ENCODE measurements around the gene KCNA2. TPM values are rescaled to one million over a fixed set of nuclear protein-coding genes. Genes with fewer than 3 reads are reported as not detected.

KCNA2 gene
- total and polyA plus RNA-seq, 2 donors (not counting 1 experiment from before 2014, with no cell fraction given) = 0.39 to 0.59 TPM

DNA sequence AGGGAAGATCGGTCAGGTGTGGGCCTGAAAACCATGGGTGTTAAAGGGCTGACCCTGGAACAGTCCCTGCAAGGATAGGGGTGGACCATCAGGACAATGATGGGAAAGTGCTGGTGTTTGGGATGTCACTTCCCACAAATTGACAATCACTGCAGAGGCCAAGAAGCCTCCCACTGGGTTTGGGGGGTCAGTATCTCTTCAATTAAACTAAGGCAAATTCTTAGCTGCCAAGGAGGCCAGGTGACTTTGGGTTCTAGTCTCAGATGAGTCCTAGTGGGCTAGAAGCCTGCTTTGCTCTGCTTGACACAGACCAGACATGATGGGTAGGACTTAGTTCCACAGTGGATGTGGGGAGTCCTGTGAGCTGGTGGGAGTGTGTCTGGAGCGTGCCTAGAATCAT lies 29.3 kb upstream of the KCNA2 start:
- ChIA-PET CTCF (interaction anchor here (0.7 to 11.9 kb wide), 11 partner anchors 13 to 1157 kb away, joined by 3 to 155 read pairs (median 5); no protein-coding TSS in a partner anchor), POLR2A (no interaction called here)
- H3K27ac Mint-ChIP-seq = peak overlapping the region; percentile 81
- H3K4me1 ChIP-seq (ENCODE audit: control insufficient read depth in 2 of 2, insufficient read depth in 2 of 2, low read length in 2 of 2) = peaks cover 62 to 64% of the 10 kb centered on the region in 2 donors
- H3K9ac ChIP-seq (ENCODE audit: low read length) = no peak overlapping the region
- H4K20me1 ChIP-seq (ENCODE audit: control insufficient read depth, insufficient read depth, low read length, poor library complexity, severe bottlenecking) = no peaks in the 10 kb centered on the region
- DNase-seq (no peak), ATAC-seq (ENCODE audit: low read depth) (no peak)
- no peaks in the 10 kb centered on the region for H3K79me2 ChIP-seq (ENCODE audit: control insufficient read depth, insufficient read depth, low read length)
- peak overlapping the region; percentile 40 for H3K4me3 Mint-ChIP-seq
- H3K9me3 ChIP-seq (ENCODE audit: control extremely low read depth in 1 of 3, control insufficient read depth in 2 of 3, insufficient read depth in 1 of 3, low read length in 2 of 3) = no peaks in the 10 kb centered on the region
- H3K27me3 ChIP-seq (replicated peaks in 1 of 4; ENCODE audit: control extremely low read depth in 1 of 4, control insufficient read depth in 3 of 4, insufficient read depth in 4 of 4, low read length in 3 of 4) = no peaks in the 10 kb centered on the region
- H2AFZ ChIP-seq (ENCODE audit: insufficient read depth, low read depth, low read length, poor library complexity, severe bottlenecking) = no peak overlapping the region
- no peaks in the 10 kb centered on the region for H3K27me3 Mint-ChIP-seq
- H3K27ac ChIP-seq (ENCODE audit: low read length in 2 of 2) = peak overlapping the region in 1 of 2 donors; percentile 47
- no peak for TF ChIP-seq EZH2 (IDR thresholded peaks at IDR 0.05; ENCODE audit: borderline replicate concordance, insufficient read depth, low read depth, low read length, poor library complexity, severe bottlenecking)
- TF ChIP-seq, protein P1, sequence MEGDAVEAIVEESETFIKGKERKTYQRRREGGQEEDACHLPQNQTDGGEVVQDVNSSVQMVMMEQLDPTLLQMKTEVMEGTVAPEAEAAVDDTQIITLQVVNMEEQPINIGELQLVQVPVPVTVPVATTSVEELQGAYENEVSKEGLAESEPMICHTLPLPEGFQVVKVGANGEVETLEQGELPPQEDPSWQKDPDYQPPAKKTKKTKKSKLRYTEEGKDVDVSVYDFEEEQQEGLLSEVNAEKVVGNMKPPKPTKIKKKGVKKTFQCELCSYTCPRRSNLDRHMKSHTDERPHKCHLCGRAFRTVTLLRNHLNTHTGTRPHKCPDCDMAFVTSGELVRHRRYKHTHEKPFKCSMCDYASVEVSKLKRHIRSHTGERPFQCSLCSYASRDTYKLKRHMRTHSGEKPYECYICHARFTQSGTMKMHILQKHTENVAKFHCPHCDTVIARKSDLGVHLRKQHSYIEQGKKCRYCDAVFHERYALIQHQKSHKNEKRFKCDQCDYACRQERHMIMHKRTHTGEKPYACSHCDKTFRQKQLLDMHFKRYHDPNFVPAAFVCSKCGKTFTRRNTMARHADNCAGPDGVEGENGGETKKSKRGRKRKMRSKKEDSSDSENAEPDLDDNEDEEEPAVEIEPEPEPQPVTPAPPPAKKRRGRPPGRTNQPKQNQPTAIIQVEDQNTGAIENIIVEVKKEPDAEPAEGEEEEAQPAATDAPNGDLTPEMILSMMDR (IDR thresholded peaks at IDR 0.05) = no peak
- intact Hi-C loops (cut with micrococcal nuclease) = no loop called here
- WGBS (ENCODE audit: insufficient coverage) = 94% methylated on average over 2 of the region's 2 CpGs
- peaks cover 44% of the 10 kb centered on the region for H3K4me1 Mint-ChIP-seq
- no peak overlapping the region for H3K4me3 ChIP-seq (ENCODE audit: control extremely low read depth in 1 of 5, extremely low read depth in 1 of 5, insufficient read depth in 1 of 5, low read depth in 2 of 5, low read length in 4 of 5)
- H3K9me3 Mint-ChIP-seq (ENCODE audit: insufficient read depth) = no peaks in the 10 kb centered on the region
- H3K4me2 ChIP-seq (replicated peaks; ENCODE audit: low read depth, low read length, poor library complexity, severe bottlenecking) = peak overlapping the region; percentile 43
- H3K36me3 ChIP-seq (replicated peaks in 1 of 2; ENCODE audit: control extremely low read depth in 1 of 2, control insufficient read depth in 1 of 2, extremely low read depth in 1 of 2, insufficient read depth in 2 of 2, low read length in 1 of 2) = no peaks in the 10 kb centered on the region

DNA sequence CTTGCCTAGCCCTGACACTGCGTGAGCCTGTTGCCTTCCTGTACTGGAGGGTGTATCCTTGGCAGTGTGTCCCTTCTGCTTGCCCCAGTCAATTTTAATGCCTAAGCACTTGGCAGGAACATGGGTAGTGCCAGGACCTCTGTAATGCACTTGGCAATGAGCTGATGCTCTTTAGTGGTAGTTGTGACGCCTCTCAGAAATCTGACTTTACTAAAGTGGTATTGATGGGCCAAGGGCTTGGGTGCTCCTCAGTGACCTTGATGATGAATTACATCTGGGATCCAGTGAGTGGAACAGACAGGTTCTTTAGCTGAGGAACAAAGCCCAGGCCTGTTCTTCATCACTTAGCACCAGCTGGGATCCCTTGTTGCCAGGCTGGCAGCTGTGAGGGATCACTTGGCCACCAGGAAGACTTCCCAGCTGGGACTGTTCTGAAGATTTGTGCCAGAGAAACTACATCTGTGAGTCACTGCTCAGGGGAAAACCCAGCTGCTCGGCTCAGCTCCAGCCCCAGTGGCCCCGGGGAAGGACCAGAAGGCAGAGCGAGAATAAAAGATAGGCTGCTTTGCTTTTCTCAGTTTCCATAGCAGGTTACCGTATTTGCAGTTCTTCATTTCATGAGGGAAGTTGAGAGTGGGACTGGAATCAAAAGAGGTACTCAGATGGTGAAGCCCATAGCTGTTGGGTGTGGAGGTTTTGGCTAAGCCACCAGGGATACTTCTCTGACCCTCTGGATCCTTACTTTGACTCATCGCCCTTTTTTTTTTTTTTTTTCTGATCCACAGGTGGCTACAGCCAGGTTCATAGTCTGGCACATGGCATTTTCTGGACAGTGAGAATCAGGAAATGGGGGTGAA lies 28.5 kb upstream of the KCNA2 start:
- Histone ChIP-seq H3K4me3 (ENCODE audit: control extremely low read depth in 1 of 5, extremely low read depth in 1 of 5, insufficient read depth in 1 of 5, low read depth in 2 of 5, low read length in 4 of 5) (no peak overlapping the region), H3K27ac (ENCODE audit: low read length in 2 of 2) (peak overlapping the region; percentile 47 to 55)
- ATAC-seq (ENCODE audit: low read depth) = peak; percentile 63

More for the DNA sequence above, 28.5 kb upstream of the KCNA2 start:
- Histone ChIP-seq H3K27me3 (replicated peaks in 1 of 4; ENCODE audit: control extremely low read depth in 1 of 4, control insufficient read depth in 3 of 4, insufficient read depth in 4 of 4, low read length in 3 of 4) (no peaks in the 10 kb centered on the region), H4K20me1 (ENCODE audit: control insufficient read depth, insufficient read depth, low read length, poor library complexity, severe bottlenecking) (no peaks in the 10 kb centered on the region), H3K79me2 (ENCODE audit: control insufficient read depth, insufficient read depth, low read length) (no peaks in the 10 kb centered on the region), H3K36me3 (replicated peaks in 1 of 2; ENCODE audit: control extremely low read depth in 1 of 2, control insufficient read depth in 1 of 2, extremely low read depth in 1 of 2, insufficient read depth in 2 of 2, low read length in 1 of 2) (no peaks in the 10 kb centered on the region), H3K9ac (ENCODE audit: low read length) (no peak overlapping the region), H2AFZ (ENCODE audit: insufficient read depth, low read depth, low read length, poor library complexity, severe bottlenecking) (no peak overlapping the region), H3K4me2 (replicated peaks; ENCODE audit: low read depth, low read length, poor library complexity, severe bottlenecking) (peak overlapping the region; percentile 43), H3K9me3 (ENCODE audit: control extremely low read depth in 1 of 3, control insufficient read depth in 2 of 3, insufficient read depth in 1 of 3, low read length in 2 of 3) (no peaks in the 10 kb centered on the region), H3K4me1 (ENCODE audit: control insufficient read depth in 2 of 2, insufficient read depth in 2 of 2, low read length in 2 of 2) (peaks cover 64 to 66% of the 10 kb centered on the region in 2 donors)
- peaks cover 44% of the 10 kb centered on the region for H3K4me1 Mint-ChIP-seq
- no peaks in the 10 kb centered on the region for H3K9me3 Mint-ChIP-seq (ENCODE audit: insufficient read depth)
- ChIA-PET CTCF (interaction anchor here (0.7 to 11.9 kb wide), 13 partner anchors 14 to 1156 kb away, joined by 3 to 155 read pairs (median 5); no protein-coding TSS in a partner anchor), POLR2A (interaction anchor here (0.6 to 1.8 kb wide), 2 partner anchors 18 to 38 kb away, joined by 6 read pairs; no protein-coding TSS in a partner anchor)
- H3K27me3 Mint-ChIP-seq = no peaks in the 10 kb centered on the region
- H3K4me3 Mint-ChIP-seq = peak overlapping the region; percentile 40
- 28% methylated on average over 6 of the region's 7 CpGs for WGBS (ENCODE audit: insufficient coverage)
- intact Hi-C loops (cut with micrococcal nuclease) = loop anchor here (5.0 kb wide), 1 partner anchor 198 kb away; no protein-coding TSS in a partner anchor
- H3K27ac Mint-ChIP-seq = peak overlapping the region; percentile 81
- peak; percentile 78 for DNase-seq
- TF ChIP-seq, protein P1 (IDR thresholded peaks at IDR 0.05) = no peak
- TF ChIP-seq EZH2 (IDR thresholded peaks at IDR 0.05; ENCODE audit: borderline replicate concordance, insufficient read depth, low read depth, low read length, poor library complexity, severe bottlenecking) = no peak

Measured in B cell (primary cell).